T-helper 1 cell treated with Interleukin-12 subunit alpha and Interleukin-12 subunit beta and Interleukin-4 antibody, amounts not matched to agents 30 μg/mL and 1 μg/mL, for 36 hours (primary cell): ENCODE data around the gene CKLF.
"Not testable (repeated sequence)": the region's sequence is repeated elsewhere in the genome, so short reads cannot be mapped to it uniquely, and the experiment has no call there.

Source experiments
- H3K27ac Mint-ChIP-seq: one replicate; pipeline ENCODE4 v1.8.0; 2021; ENCODE audit warnings: mild to moderate bottlenecking, mixed read lengths
- H3K27me3 Mint-ChIP-seq: one replicate; pipeline ENCODE4 v1.8.0; 2021; ENCODE audit warnings: low read depth, mixed read lengths
- H3K36me3 Mint-ChIP-seq: one replicate; pipeline ENCODE4 v1.8.0; 2021; ENCODE audit warnings: low read depth, mixed read lengths
- H3K4me1 Mint-ChIP-seq: one replicate; pipeline ENCODE4 v1.8.0; 2021; ENCODE audit warnings: low read depth, mixed read lengths
- H3K4me3 Mint-ChIP-seq: one replicate; pipeline ENCODE4 v1.8.0; 2021; ENCODE audit warnings: mild to moderate bottlenecking, moderate library complexity, mixed read lengths
- H3K9me3 Mint-ChIP-seq: one replicate; pipeline ENCODE4 v1.8.0; 2021; ENCODE audit warnings: mixed read lengths

The CKLF gene

DNA sequence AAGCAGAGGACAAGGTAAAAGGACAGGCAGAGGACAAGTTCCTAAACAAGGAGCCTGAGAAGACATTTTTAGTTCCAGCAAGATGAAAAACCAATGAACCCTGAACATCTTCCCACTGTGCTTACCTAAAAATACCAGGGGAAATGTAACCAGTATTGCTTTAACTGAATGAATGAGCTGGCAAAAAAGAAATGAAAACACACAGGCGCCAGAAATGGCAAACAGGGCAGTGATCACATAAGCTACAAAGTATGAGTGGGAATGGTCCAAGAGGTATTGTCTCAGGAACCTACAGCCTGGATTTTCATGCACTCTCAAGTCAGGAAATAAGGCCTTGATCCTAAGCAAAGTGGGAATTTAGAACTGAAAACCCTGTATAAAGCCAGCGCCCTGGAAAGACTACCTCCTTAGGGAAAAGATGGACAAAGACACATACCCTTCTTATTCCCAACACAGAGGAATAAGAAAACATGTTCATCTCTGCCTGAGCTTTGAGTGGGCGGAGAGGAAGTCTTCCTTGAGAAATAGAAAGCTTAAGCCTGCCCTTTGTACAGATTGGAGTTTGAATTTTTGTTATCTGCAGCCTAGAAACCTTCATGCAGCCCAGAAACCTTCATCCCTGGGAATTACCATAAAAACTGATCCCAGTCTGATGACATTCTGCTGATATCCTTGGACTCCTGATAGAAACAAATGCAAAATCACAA lies 29.0 kb downstream of the CKLF start:
- Mint-ChIP-seq H3K27me3 (peaks cover 37% of the 10 kb centered on the region), H3K36me3 (peaks cover 32% of the 10 kb centered on the region), H3K9me3 (no peaks in the 10 kb centered on the region), H3K4me3 (no peak overlapping the region), H3K4me1 (peaks cover 12% of the 10 kb centered on the region), H3K27ac (no peak overlapping the region)

DNA sequence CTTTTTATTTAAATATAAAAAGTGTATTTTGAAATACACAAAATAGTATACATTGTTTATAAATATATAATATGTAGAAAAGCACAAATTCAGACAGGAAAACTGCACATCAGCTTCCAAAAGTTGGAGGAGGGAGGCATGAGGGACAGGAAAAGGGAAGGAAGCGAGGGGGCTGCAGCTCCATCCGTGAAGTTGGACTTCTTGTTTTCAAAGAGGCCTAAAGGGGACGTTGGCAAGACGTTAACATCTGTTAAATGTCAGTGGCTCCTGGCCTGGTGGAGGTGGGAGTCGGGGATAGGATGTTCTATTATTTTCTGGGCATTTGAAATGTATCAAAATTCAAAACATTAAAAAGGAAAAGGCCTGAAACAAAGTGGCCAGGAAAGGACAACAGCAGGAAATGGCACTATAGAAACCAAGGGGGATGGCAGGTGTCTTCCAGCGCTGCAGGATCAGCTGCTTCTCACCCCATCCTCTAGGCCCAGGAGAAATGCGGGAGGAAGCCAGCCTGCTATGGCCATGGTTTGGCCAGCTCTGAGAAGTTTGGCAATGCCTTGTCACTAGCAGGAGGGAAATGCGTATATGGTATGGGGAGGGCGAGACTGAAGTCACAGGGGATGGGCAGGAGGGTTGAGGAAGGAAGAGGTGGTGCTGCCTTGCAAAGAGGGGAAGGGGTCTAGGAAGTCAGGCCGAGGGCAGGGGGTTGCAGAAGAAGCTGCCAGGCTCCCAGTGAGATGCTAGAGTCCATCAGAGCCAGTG lies 33.3 kb downstream of the CKLF start:
- Mint-ChIP-seq H3K4me1 (peaks cover 35% of the 10 kb centered on the region), H3K27me3 (peaks cover 5% of the 10 kb centered on the region), H3K36me3 (peaks cover 16% of the 10 kb centered on the region), H3K27ac (peak overlapping the region; percentile 32), H3K4me3 (no peak overlapping the region), H3K9me3 (no peaks in the 10 kb centered on the region)

DNA sequence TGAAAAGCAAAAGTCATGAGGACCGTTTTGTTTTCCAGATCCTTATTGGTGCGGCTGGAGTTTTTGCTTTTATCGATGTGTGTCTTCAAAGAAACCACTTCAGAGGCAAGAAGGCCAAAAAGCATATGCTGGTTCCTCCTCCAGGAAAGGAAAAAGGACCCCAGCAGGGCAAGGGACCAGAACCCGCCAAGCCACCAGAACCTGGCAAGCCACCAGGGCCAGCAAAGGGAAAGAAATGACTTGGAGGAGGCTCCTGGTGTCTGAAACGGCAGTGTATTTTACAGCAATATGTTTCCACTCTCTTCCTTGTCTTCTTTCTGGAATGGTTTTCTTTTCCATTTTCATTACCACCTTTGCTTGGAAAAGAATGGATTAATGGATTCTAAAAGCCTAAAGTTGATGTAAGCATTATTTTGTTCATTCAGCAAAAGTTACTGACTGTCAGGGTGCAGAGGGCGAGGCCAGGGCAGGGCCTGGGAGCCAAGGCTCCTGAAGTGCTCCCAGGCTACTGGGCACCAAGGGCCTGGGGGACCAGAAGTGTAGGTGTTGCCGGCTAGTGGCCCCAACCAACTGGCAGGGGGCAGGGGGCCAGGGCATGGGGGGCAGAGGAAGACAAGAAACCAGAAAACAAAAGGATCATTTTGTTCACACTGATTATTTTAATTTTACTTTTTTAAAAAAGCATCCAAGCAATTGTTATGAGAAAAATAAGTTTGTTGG lies 35.7 kb downstream of the CKLF start:
- Mint-ChIP-seq H3K9me3 (no peaks in the 10 kb centered on the region), H3K36me3 (peaks cover 6% of the 10 kb centered on the region), H3K4me3 (peak overlapping the region; percentile 12), H3K27me3 (peaks cover 3% of the 10 kb centered on the region), H3K4me1 (peaks cover 34% of the 10 kb centered on the region), H3K27ac (no peak overlapping the region)

DNA sequence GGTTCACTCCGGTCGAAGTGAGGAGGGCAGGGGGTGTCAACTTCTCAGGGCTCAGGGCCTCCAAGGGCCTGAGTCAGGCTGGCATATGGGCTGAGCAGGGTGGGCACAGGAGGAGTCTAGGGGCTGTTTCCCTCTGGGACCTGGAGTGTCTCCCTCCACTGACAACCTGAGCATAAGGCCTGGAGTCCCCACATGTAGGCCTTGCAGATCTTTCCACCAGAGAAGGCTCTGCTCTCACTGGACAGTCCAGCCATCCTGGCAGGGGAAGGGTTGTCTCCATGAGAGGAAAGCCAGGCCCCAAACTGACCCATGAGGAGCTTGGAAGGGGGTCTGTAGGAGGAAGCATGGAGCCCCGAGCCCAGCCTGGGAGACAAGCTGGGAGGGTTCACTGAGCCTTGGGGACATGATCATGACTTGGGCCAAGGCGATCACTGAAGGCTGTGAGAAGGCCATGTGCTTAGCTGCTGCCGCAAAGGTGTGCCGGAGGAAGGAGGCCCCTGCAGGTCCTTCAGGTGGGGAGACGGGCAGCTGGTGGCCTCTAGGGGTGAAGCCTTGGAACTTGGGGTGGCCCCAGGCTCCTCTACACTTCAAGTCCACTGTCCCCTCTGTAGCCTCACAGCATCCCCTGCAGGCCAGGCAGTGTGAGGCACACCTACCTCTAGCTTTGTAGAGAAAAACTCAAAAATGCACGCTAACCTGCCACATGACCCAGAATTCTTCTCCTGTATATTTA lies 36.8 kb downstream of the CKLF start:
- Mint-ChIP-seq H3K36me3 (peaks cover 6% of the 10 kb centered on the region), H3K4me1 (peaks cover 34% of the 10 kb centered on the region), H3K4me3 (peak overlapping the region; percentile 73), H3K27me3 (peaks cover 3% of the 10 kb centered on the region), H3K27ac (peak overlapping the region; percentile 63), H3K9me3 (peaks cover 5% of the 10 kb centered on the region)

DNA sequence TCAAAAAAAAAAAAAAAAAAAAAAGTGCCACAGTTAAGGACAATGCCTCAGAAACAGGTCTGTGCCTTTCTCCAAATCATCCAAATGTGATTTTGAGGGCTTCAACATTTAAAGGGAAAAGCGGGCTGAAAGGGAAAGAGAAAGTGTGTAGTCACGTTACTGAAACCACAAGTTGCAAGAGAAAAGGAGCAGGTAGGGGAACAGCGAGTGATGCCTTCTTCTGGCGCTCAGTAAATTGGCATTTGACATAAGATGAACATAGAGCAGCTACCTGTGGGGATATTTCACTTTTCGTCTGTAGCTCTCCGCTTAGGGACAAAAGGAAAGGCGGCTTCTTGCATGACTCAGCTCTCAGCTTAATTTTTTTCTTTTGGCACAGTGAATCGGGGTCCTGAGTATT lies 37.9 kb downstream of the CKLF start:
- peaks cover 5% of the 10 kb centered on the region for H3K36me3 Mint-ChIP-seq
- peak overlapping the region; percentile 67 for H3K4me3 Mint-ChIP-seq
- peaks cover 5% of the 10 kb centered on the region for H3K9me3 Mint-ChIP-seq
- peak overlapping the region; percentile 47 for H3K27ac Mint-ChIP-seq
- peaks cover 3% of the 10 kb centered on the region for H3K27me3 Mint-ChIP-seq
- peaks cover 38% of the 10 kb centered on the region for H3K4me1 Mint-ChIP-seq

DNA sequence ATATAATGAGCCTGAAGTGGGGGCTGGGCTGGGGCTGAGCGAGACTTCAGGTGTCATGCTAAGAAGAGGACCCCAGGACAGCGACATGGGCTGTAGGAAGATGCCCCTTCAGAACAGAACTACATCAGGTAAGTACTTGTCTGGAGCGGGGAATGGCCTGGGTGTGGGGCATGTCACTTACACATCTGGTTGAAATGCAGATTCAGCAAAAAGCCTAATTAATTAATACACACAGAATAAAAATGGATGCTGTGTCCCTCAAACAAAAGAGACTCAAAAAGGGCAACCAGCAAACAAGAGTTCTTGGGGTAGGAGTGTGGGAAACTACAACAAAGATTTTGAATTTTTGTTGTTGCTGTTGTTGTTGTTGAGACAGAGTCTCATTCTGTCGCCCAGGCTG lies 38.6 kb downstream of the CKLF start:
- peaks cover 5% of the 10 kb centered on the region for H3K9me3 Mint-ChIP-seq
- peaks cover 3% of the 10 kb centered on the region for H3K27me3 Mint-ChIP-seq
- H3K27ac Mint-ChIP-seq: no peak overlapping the region
- peaks cover 38% of the 10 kb centered on the region for H3K4me1 Mint-ChIP-seq
- H3K36me3 Mint-ChIP-seq: peaks cover 5% of the 10 kb centered on the region
- H3K4me3 Mint-ChIP-seq: peak overlapping the region; percentile 67

DNA sequence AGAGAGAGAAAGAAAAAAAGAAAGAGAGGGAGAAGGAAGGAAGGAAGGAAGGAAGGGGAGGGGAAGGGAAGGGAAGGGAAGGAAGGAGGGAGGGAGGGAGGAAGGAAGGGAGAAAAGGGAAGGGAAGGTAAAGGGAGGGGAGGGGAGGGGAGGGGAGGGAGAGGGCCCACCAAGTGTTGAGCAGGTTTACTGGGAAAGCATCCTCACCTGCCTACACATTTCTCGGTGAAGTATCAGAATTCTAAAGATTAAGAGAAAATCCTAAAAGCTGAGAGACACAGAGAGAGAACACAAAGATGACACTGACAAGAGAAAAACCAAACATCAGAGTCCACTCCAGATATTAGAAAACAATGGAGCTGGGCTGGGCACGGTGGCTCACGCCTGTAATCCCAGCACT lies 39.9 kb downstream of the CKLF start:
- Mint-ChIP-seq H3K4me1 (peaks cover 43% of the 10 kb centered on the region), H3K4me3 (no peak overlapping the region), H3K27me3 (peaks cover 3% of the 10 kb centered on the region), H3K9me3 (peaks cover 5% of the 10 kb centered on the region), H3K36me3 (peaks cover 5% of the 10 kb centered on the region), H3K27ac (no peak overlapping the region)

DNA sequence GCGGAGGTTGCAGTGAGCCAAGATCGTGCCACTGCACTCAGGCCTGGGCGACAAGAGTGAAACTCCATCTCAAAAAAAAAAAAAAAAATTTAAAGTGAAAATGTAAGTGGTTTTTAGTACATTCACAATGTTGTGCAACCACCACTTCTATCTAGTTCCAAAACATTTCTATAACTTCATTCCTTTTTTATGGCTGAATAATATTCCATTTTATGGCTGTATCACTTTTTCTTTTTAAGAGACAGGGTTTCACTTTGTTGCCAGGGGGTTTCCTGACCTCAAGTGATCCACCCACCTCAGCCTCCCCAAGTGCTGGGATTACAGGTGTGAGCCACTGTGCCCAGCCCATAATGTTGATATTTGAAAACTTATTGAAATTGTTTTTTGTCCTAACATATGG lies 40.4 kb downstream of the CKLF start:
- Mint-ChIP-seq H3K27ac (no peak overlapping the region), H3K9me3 (peaks cover 5% of the 10 kb centered on the region), H3K36me3 (peaks cover 2% of the 10 kb centered on the region), H3K4me1 (peaks cover 42% of the 10 kb centered on the region), H3K4me3 (no peak overlapping the region), H3K27me3 (peaks cover 3% of the 10 kb centered on the region)

DNA sequence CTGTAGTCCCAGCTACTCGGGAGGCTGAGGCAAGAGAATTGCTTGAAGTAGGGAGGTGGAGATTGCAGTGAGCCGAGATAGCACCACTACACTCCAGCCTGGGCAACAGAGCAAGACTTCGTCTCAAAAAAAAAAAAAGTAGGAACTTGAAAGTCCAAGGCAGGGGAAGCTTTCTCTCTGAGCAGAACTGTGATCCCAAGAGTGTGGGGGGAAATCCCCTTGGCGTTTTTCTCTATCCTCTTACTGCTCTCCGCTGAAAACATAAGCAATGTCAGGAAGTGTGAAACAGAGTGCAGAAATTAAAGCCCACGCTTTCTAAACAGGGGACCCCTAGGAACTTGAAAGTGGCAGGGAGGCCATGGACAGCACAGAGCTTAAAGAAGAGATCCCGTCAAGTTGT lies 42.4 kb downstream of the CKLF start:
- H3K27me3 Mint-ChIP-seq: peaks cover 3% of the 10 kb centered on the region
- peaks cover 38% of the 10 kb centered on the region for H3K4me1 Mint-ChIP-seq
- H3K27ac Mint-ChIP-seq: no peak overlapping the region
- no peaks in the 10 kb centered on the region for H3K36me3 Mint-ChIP-seq
- peaks cover 5% of the 10 kb centered on the region for H3K9me3 Mint-ChIP-seq
- no peak overlapping the region for H3K4me3 Mint-ChIP-seq

DNA sequence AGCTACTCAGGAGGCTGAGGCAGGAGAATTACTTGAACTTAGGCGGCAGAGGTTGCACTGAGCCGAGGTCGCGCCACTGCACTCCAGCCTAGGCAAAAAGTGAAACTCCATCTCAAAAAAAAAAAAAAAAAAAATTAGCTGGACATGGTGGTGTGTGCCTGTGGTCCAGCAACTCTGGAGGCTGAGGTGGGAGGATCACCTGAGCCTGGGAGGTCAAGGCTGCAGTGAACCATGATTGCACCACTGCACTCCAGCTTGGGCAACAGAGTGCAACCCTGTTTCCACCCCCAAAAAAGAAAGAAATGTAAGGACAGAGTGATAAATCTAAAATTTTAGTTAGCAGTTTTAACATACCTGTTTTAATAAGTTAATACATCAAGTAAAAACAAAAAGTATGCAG lies 44.2 kb downstream of the CKLF start:
- peaks cover 37% of the 10 kb centered on the region for H3K4me1 Mint-ChIP-seq
- not testable (repeated sequence) for H3K4me3 Mint-ChIP-seq, H3K27me3 Mint-ChIP-seq, H3K36me3 Mint-ChIP-seq
- peaks cover 12% of the 10 kb centered on the region for H3K9me3 Mint-ChIP-seq
- peak overlapping the region; percentile 72 for H3K27ac Mint-ChIP-seq

DNA sequence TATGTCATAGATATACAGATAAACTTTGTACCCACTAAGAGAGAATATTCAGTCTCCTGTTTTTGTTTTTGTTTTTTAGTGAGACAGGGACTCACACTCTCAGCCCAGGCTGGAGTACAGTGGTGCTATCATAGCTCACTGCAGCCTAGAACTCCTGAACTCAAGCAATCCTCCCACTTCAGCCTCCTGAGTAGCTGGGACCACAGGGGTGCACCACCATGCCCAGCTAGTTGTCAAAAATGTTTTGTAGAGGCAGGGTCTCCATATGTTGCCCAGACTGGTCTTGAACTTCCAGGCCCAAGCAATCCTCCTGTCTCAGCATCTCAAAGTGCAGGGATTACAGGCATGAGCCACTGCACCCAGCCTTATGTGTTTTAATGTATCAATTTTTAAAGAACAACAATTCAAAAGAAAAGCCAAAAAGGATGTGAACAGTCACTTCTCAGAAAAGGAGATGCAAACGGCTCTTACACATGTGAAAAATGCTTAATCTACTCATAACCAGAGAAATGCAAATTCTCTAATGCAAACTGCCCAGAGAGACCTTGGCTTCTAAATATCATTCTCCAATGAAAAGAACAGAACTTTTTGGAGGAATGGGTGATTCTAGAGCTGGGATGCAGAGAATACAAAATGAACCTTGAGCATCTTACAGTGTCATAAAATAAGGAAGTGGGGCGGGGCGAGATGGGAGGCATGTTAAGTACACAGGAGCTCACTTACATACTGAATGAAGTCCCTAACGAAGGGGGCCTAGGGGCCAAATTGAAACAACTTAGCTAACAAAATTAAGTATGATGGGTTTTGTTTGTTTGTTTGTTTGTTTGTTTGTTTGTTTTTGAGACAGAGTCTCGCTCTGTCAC lies 44.8 kb downstream of the CKLF start:
- peaks cover 35% of the 10 kb centered on the region for H3K4me1 Mint-ChIP-seq
- H3K9me3 Mint-ChIP-seq: peaks cover 12% of the 10 kb centered on the region
- H3K36me3 Mint-ChIP-seq: peaks cover 6% of the 10 kb centered on the region
- H3K4me3 Mint-ChIP-seq: peak overlapping the region; percentile 57
- H3K27me3 Mint-ChIP-seq: no peaks in the 10 kb centered on the region
- peak overlapping the region; percentile 87 for H3K27ac Mint-ChIP-seq

DNA sequence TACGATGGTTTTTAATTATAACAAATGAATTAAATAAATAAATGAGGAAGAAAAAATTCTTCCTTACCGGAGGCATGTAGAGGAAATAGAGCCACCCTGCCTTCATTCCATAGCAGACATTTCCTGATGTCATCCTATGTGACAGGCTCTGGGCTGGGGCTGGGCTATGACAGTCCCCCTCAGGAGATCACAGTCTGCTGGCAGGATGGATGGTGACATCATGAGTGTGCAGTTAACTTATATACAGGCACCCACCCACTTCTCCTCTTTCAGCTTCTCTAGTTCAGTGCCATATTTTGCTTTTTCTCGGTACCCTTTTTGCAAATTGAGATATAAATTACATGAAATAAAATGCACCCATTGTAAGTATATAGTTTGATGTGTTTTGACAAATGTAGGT lies 45.7 kb downstream of the CKLF start:
- Mint-ChIP-seq H3K27ac (peak overlapping the region; percentile 75), H3K9me3 (peaks cover 12% of the 10 kb centered on the region), H3K36me3 (peaks cover 6% of the 10 kb centered on the region), H3K4me1 (peaks cover 39% of the 10 kb centered on the region), H3K27me3 (no peaks in the 10 kb centered on the region), H3K4me3 (no peak overlapping the region)

DNA sequence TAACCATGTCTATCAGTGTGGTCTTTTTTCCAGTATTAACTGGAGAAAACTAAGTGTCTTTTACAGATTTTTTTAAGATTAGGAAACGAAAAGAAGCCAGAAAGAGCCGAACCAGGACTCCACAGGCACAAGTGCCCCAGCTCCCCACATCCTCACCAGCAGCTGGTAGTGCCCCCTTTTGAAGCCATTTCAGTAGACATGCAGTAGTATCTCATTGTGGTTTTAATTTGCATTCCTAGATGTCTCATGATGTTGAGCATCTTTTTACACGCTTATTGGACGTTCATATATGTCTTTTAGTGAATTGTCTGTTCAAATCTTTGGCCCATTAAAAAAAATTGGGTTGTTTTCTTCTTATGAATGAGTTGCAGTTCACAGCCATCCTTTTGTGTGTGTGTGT lies 47.4 kb downstream of the CKLF start:
- Mint-ChIP-seq H3K27ac (peak overlapping the region; percentile 57), H3K4me1 (peaks cover 45% of the 10 kb centered on the region)

More for the DNA sequence above, 47.4 kb downstream of the CKLF start:
- peaks cover 9% of the 10 kb centered on the region for H3K36me3 Mint-ChIP-seq
- H3K4me3 Mint-ChIP-seq: no peak overlapping the region
- no peaks in the 10 kb centered on the region for H3K27me3 Mint-ChIP-seq
- peaks cover 8% of the 10 kb centered on the region for H3K9me3 Mint-ChIP-seq
